IMR-90 (cell line): ENCODE data around the gene HOXB1. TPM values are rescaled to one million over a fixed set of nuclear protein-coding genes. Genes with fewer than 3 reads are reported as not detected.

Experiments used
- ATAC-seq: fragments of 200-7000 bp; cut with Tn5 transposase; 2 replicates; pipeline ENCODE4 v1.9.1; 2020; ENCODE audit warnings: low read depth, mild to moderate bottlenecking, moderate library complexity
- BruUV-seq: library from RNA; stranded (reverse); fragments of 400-500 nt; replicated peaks from 2 replicates; lab custom pipeline; 2021; lab: Mats Ljungman, UMichigan
- CTCF ChIA-PET: fragments of 300-600 bp; formaldehyde crosslinking; extraction: SDS; loops from one replicate; lab custom pipeline; 2021; ENCODE audit warnings: antibody characterized with exemption; lab: Yijun Ruan, JAX
- POLR2A ChIA-PET: fragments of 300-600 bp; sonication (Branson Sonifier 250); formaldehyde crosslinking; loops from one replicate; lab custom pipeline; 2022; ENCODE audit warnings: antibody characterized with exemption; ENCODE audit not compliant: unreplicated experiment; lab: Charles Lee
- DNase-seq: peaks from one replicate; pipeline ENCODE4 v3.0.0; 2013
- H2AFZ ChIP-seq: replicated peaks from 2 replicates; pipeline ENCODE3; 2013; ENCODE audit warnings: low read length, mild to moderate bottlenecking; ENCODE audit not compliant: poor library complexity
- H2AK5ac ChIP-seq: 2 replicates; pipeline ENCODE4 v1.6.1; 2013; ENCODE audit warnings: low read depth, low read length, inconsistent platforms
- H2AK9ac ChIP-seq: replicated peaks from 2 replicates; pipeline ENCODE3; 2013; ENCODE audit warnings: mild to moderate bottlenecking, low read depth, low read length, moderate library complexity; ENCODE audit not compliant: poor library complexity
- H2BK120ac ChIP-seq: 2 replicates; pipeline ENCODE4 v1.6.1; 2013; ENCODE audit warnings: low read depth, low read length, inconsistent platforms
- H2BK15ac ChIP-seq: 3 replicates; pipeline ENCODE4 v1.6.1; 2013; ENCODE audit warnings: low read depth, low read length, inconsistent platforms
- H2BK20ac ChIP-seq: 2 replicates; pipeline ENCODE4 v1.6.1; 2013; ENCODE audit warnings: low read depth, mild to moderate bottlenecking, inconsistent platforms, low read length, moderate library complexity
- H2BK5ac ChIP-seq: 2 replicates; pipeline ENCODE4 v1.6.1; 2013; ENCODE audit warnings: mild to moderate bottlenecking, low read depth, low read length, inconsistent platforms; ENCODE audit not compliant: poor library complexity, severe bottlenecking
- H3K14ac ChIP-seq: replicated peaks from 2 replicates; pipeline ENCODE4 v1.6.1; 2013; ENCODE audit warnings: low read depth, low read length, inconsistent platforms
- H3K18ac ChIP-seq: 2 replicates; pipeline ENCODE4 v1.6.1; 2013; ENCODE audit warnings: low read depth, low read length, control low read depth
- H3K23ac ChIP-seq: 2 replicates; pipeline ENCODE4 v1.6.1; 2013; ENCODE audit warnings: low read depth, low read length, inconsistent platforms
- H3K27ac ChIP-seq: 2 replicates; pipeline ENCODE4 v1.5.1; 2013; ENCODE audit warnings: mild to moderate bottlenecking, control low read depth, low read length; ENCODE audit not compliant: insufficient read depth
- H3K27me3 ChIP-seq: 2 replicates; pipeline ENCODE4 v1.6.1; 2013; ENCODE audit warnings: low read length; ENCODE audit not compliant: control insufficient read depth, insufficient read depth
- H3K36me3 ChIP-seq: 2 replicates; pipeline ENCODE4 v1.6.1; 2013; ENCODE audit warnings: low read length, mixed read lengths; ENCODE audit not compliant: control insufficient read depth, insufficient read depth
- H3K4ac ChIP-seq: 2 replicates; pipeline ENCODE4 v1.6.1; 2013; ENCODE audit warnings: low read depth, low read length, inconsistent platforms
- H3K4me1 ChIP-seq: 2 replicates; pipeline ENCODE4 v1.6.1; 2013; ENCODE audit warnings: low read length, mixed read lengths; ENCODE audit not compliant: control insufficient read depth, insufficient read depth
- H3K4me2 ChIP-seq: 2 replicates; pipeline ENCODE4 v1.6.1; 2013; ENCODE audit warnings: low read depth, mild to moderate bottlenecking, control low read depth, low read length, moderate library complexity
- H3K4me3 ChIP-seq: 2 replicates; pipeline ENCODE4 v1.5.1; 2013; ENCODE audit warnings: low read depth, mild to moderate bottlenecking, control low read depth, low read length, moderate library complexity; ENCODE audit not compliant: insufficient read depth
- H3K56ac ChIP-seq: 2 replicates; pipeline ENCODE4 v1.6.1; 2013; ENCODE audit warnings: low read length, inconsistent platforms; ENCODE audit not compliant: insufficient read depth; ENCODE audit errors: extremely low read depth
- H3K79me1 ChIP-seq, 2 experiments: 2 replicates each; pipeline ENCODE4 v1.6.1; 2013; ENCODE audit warnings: low read length in 2 of 2, inconsistent platforms in 1 of 2, low read depth in 1 of 2
- H3K9ac ChIP-seq: 2 replicates; pipeline ENCODE4 v1.6.1; 2013; ENCODE audit warnings: low read depth, low read length, control low read depth
- H3K9me1 ChIP-seq: 2 replicates; pipeline ENCODE4 v1.6.1; 2013; ENCODE audit warnings: low read length, inconsistent platforms; ENCODE audit not compliant: insufficient read depth
- H3K9me3 ChIP-seq: 2 replicates; pipeline ENCODE4 v1.6.1; 2013; ENCODE audit warnings: low read length; ENCODE audit not compliant: control insufficient read depth, insufficient read depth
- H4K20me1 ChIP-seq: 2 replicates; pipeline ENCODE4 v1.6.1; 2013; ENCODE audit warnings: low read length, inconsistent platforms; ENCODE audit not compliant: insufficient read depth
- H4K5ac ChIP-seq: 2 replicates; pipeline ENCODE4 v1.6.1; 2013; ENCODE audit warnings: mild to moderate bottlenecking, low read depth, low read length, control low read depth
- H4K8ac ChIP-seq, 2 experiments: 2 replicates each; pipeline ENCODE4 v1.6.1; 2013; ENCODE audit warnings: low read depth in 2 of 2, low read length in 2 of 2, control low read depth in 1 of 2, inconsistent platforms in 1 of 2
- H4K91ac ChIP-seq: 2 replicates; pipeline ENCODE4 v1.6.1; 2013; ENCODE audit warnings: low read depth, low read length, inconsistent platforms; ENCODE audit not compliant: insufficient read depth
- BHLHE40 ChIP-seq: fragments of 150-350 bp; IDR thresholded peaks from 2 replicates; pipeline ENCODE4 v1.6.1; 2016; ENCODE audit warnings: mild to moderate bottlenecking, low read depth, low read length
- CEBPB ChIP-seq: IDR thresholded peaks from 2 replicates; pipeline ENCODE4 v1.6.1; 2012; ENCODE audit warnings: low read depth, low read length, improper control_type of control experiment
- CHD1 ChIP-seq: IDR thresholded peaks from 2 replicates; pipeline ENCODE4 v1.6.1; 2012; ENCODE audit warnings: low read depth, low read length, improper control_type of control experiment
- FOS ChIP-seq: fragments of 150-350 bp; IDR thresholded peaks from 2 replicates; pipeline ENCODE4 v1.6.1; 2016; ENCODE audit warnings: low read depth, low read length
- MAFK ChIP-seq: IDR thresholded peaks from 2 replicates; pipeline ENCODE4 v1.6.1; 2012; ENCODE audit warnings: low read depth, low read length, improper control_type of control experiment
- MAZ ChIP-seq: IDR thresholded peaks from 2 replicates; pipeline ENCODE4 v1.6.1; 2012; ENCODE audit warnings: low read depth, mild to moderate bottlenecking, low read length, improper control_type of control experiment, moderate library complexity, borderline replicate concordance
- MXI1 ChIP-seq: IDR thresholded peaks from 2 replicates; pipeline ENCODE4 v1.6.1; 2012; ENCODE audit warnings: low read depth, mild to moderate bottlenecking, low read length, moderate library complexity, borderline replicate concordance
- NFE2L2 ChIP-seq: fragments of 150-350 bp; IDR thresholded peaks from 2 replicates; pipeline ENCODE4 v1.6.1; 2016; ENCODE audit warnings: low read depth, mild to moderate bottlenecking, low read length
- POLR2A ChIP-seq: IDR thresholded peaks from 2 replicates; pipeline ENCODE4 v1.6.1; 2012; ENCODE audit warnings: mild to moderate bottlenecking, low read depth, low read length
- RAD21 ChIP-seq: IDR thresholded peaks from 2 replicates; pipeline ENCODE4 v1.6.1; 2012; ENCODE audit warnings: low read length, improper control_type of control experiment
- RFX5 ChIP-seq: IDR thresholded peaks from 2 replicates; pipeline ENCODE4 v1.8.0; 2012; ENCODE audit warnings: low read depth, mild to moderate bottlenecking, low read length, moderate library complexity
- SMC3 ChIP-seq: fragments of 150-350 bp; IDR thresholded peaks from 2 replicates; pipeline ENCODE4 v1.6.1; 2016; ENCODE audit warnings: low read depth, mild to moderate bottlenecking, antibody characterized with exemption, low read length, moderate library complexity
- WGBS, 2 experiments: methylation state at CpG; one replicate each; pipeline versions ENCODE4 v1.1.5 to v1.1.7; 2013; ENCODE audit warnings: missing lambda C conversion rate in 2 of 2; ENCODE audit not compliant: insufficient read length in 1 of 2; ENCODE audit errors: extremely low coverage in 2 of 2; 5-methylcytosine and 5-hydroxymethylcytosine counted together
- dilution Hi-C: fragments of 300-500 bp; cut with HindIII; formaldehyde crosslinking; loops from one replicate; pipeline ENCODE4 v1.14.3; 2018; ENCODE audit warnings: low sequenced_read_pairs; ENCODE audit not compliant: unreplicated experiment
- in situ Hi-C: fragments of 300-500 bp; cut with MboI; formaldehyde crosslinking; loops from 3 replicates; pipeline ENCODE4 v1.14.3; 2019; ENCODE audit warnings: low sequenced_read_pairs, inconsistent platforms, mixed read lengths
- intact Hi-C: fragments of 100-400 bp; cut with micrococcal nuclease; formaldehyde crosslinking; loops from 2 replicates; pipeline ENCODE4 v1.10.0; 2022
- polyA plus RNA-seq, 3 experiments: library from polyadenylated mRNA; depleted of rRNA; stranded (reverse); fragments of >200 nt; gene quantifications; 2 replicates each; pipeline ENCODE4 v1.2.3, GENCODE V29; 2012; ENCODE audit warnings: low replicate concordance in 1 of 3
- total RNA-seq: library from RNA; depleted of rRNA; stranded (reverse); fragments of >200 nt; gene quantifications from 2 replicates; pipeline ENCODE4 v1.2.3, GENCODE V29; 2012
- TF ChIP-seq, protein P1 (sequence below): fragments of 150-350 bp; IDR thresholded peaks from 2 replicates; pipeline ENCODE4 v1.6.1; 2017; ENCODE audit warnings: mild to moderate bottlenecking, antibody characterized with exemption, low read length, low read depth
- TF ChIP-seq, protein P2 (sequence below): fragments of 150-350 bp; IDR thresholded peaks from 2 replicates; pipeline ENCODE4 v1.6.1; 2016; ENCODE audit warnings: low read depth, mild to moderate bottlenecking, low read length, moderate library complexity, borderline replicate concordance

HOXB1 gene
- total and polyA plus RNA-seq, 2 of the 4 experiments (the other 2 are of a cell fraction): not detected

DNA sequence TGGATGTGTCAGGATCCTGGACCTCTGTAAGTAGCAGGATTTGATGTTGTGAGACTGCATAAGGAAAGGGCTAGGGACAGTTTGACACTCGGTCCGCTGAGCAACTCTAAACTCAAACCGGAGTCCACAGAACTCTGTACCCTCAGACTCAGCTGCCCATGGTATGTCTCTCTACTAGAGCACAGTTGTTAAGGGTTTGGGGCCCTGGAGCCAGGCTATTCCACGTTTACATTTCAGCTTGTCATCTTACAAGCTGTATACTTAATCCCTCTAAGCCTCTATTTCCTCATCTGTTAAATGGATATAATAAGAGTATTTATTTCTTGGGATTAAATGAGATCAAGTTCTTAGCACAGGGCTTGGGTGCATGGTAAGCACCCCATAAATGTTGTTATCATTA is 27.9 kb downstream of the HOXB1 start:
- WGBS, 2 experiments: no CpG with 5 or more reads among the region's 4 CpGs
- Histone ChIP-seq H3K79me1 (peaks cover 0 to 16% of the 10 kb centered on the region in 2 experiments; a peak in 2 of 4 replicates), H3K27ac (no peak overlapping the region), H2AK5ac (peak overlapping the region; percentile 52; the same call in 1 of the 2 replicates), H2BK5ac (no peak overlapping the region), H2BK120ac (peak overlapping the region; percentile 38; the same call in 1 of the 2 replicates), H3K18ac (peak overlapping the region; percentile 7; the same call in 1 of the 2 replicates), H3K4ac (peak overlapping the region; percentile 12; the same call in 1 of the 2 replicates), H3K9ac (no peak overlapping the region), H3K4me3 (no peak overlapping the region), H3K14ac (no peak overlapping the region; the same call in 1 of the 2 replicates), H2BK20ac (peak overlapping the region; percentile 11; the same call in 1 of the 2 replicates), H4K5ac (no peak overlapping the region), H2BK15ac (peak overlapping the region; percentile 30; the same call in 1 of the 3 replicates), H3K56ac (no peak overlapping the region), H2AK9ac (no peak overlapping the region), H3K9me1 (peaks cover 19% of the 10 kb centered on the region; the same call in 1 of the 2 replicates), H3K27me3 (no peaks in the 10 kb centered on the region), H4K91ac (no peak overlapping the region), H3K9me3 (no peaks in the 10 kb centered on the region), H4K20me1 (no peaks in the 10 kb centered on the region), H3K23ac (no peak overlapping the region), H3K36me3 (no peaks in the 10 kb centered on the region), H3K4me2 (no peak overlapping the region), H4K8ac (no peak overlapping the region), H2AFZ (no peak overlapping the region), H3K4me1 (peaks cover 32% of the 10 kb centered on the region)
- intact Hi-C loops (no loop called here), in situ Hi-C loops (no loop called here), dilution Hi-C loops (no loop called here)
- POLR2A ChIA-PET: no interaction called here
- TF ChIP-seq MAFK (no peak), CHD1 (no peak), MAZ (no peak), SMC3 (no peak), BHLHE40 (no peak), RFX5 (no peak), FOS (no peak), CEBPB (no peak), POLR2A (no peak), MXI1 (no peak), NFE2L2 (no peak), RAD21 (no peak)
- TF ChIP-seq, protein P1, sequence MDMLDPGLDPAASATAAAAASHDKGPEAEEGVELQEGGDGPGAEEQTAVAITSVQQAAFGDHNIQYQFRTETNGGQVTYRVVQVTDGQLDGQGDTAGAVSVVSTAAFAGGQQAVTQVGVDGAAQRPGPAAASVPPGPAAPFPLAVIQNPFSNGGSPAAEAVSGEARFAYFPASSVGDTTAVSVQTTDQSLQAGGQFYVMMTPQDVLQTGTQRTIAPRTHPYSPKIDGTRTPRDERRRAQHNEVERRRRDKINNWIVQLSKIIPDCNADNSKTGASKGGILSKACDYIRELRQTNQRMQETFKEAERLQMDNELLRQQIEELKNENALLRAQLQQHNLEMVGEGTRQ: no peak
- TF ChIP-seq, protein P2, sequence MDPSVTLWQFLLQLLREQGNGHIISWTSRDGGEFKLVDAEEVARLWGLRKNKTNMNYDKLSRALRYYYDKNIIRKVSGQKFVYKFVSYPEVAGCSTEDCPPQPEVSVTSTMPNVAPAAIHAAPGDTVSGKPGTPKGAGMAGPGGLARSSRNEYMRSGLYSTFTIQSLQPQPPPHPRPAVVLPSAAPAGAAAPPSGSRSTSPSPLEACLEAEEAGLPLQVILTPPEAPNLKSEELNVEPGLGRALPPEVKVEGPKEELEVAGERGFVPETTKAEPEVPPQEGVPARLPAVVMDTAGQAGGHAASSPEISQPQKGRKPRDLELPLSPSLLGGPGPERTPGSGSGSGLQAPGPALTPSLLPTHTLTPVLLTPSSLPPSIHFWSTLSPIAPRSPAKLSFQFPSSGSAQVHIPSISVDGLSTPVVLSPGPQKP: no peak
- no TSS peak for BruUV-seq
- no peak for ATAC-seq
- no peak for DNase-seq
- CTCF ChIA-PET: interaction anchor here (1.5 to 2.0 kb wide), 2 partner anchors 7 to 20 kb away, joined by 4 to 6 read pairs; no protein-coding TSS in a partner anchor
